PC-9 (cell line): ENCODE results near the gene MOB4. TPM values are rescaled to one million over a fixed set of nuclear protein-coding genes. Genes with fewer than 3 reads are reported as not detected.

Source experiments
- BruUV-seq: library from RNA; stranded (reverse); fragments of 400-500 nt; replicated peaks from 2 replicates; lab custom pipeline; 2021; lab: Mats Ljungman, UMichigan
- CTCF ChIA-PET: fragments of 300-600 bp; sonication (Branson Sonifier 250); formaldehyde crosslinking; loops from one replicate; lab custom pipeline; 2022; ENCODE audit warnings: antibody characterized with exemption; lab: Charles Lee
- POLR2A ChIA-PET: fragments of 300-600 bp; sonication (Branson Sonifier 250); formaldehyde crosslinking; loops from one replicate; lab custom pipeline; 2022; ENCODE audit warnings: antibody characterized with exemption; ENCODE audit not compliant: unreplicated experiment; lab: Charles Lee
- DNase-seq, 2 experiments: peaks; one replicate each; pipeline versions ENCODE4 v3.0.0 to v3.0.0-alpha.2; 2015 to 2022; ENCODE audit warnings: mixed read lengths in 1 of 2
- H2AFZ ChIP-seq: fragments of 200-600 bp; sonication (generic); 2 replicates; pipeline ENCODE4 v1.8.1; 2017; ENCODE audit warnings: antibody characterized with exemption
- H3F3A ChIP-seq: fragments of 200-600 bp; sonication (generic); 2 replicates; pipeline ENCODE4 v1.8.1; 2017; ENCODE audit warnings: antibody characterized with exemption, mild to moderate bottlenecking, low read depth; ENCODE audit not compliant: insufficient read depth
- H3K27ac ChIP-seq: fragments of 200-600 bp; sonication (generic); 2 replicates; pipeline ENCODE4 v1.6.1; 2016; ENCODE audit warnings: mixed run types
- H3K27me3 ChIP-seq: fragments of 200-600 bp; sonication (generic); 2 replicates; pipeline ENCODE4 v1.6.1; 2016; ENCODE audit warnings: low read depth, mixed run types; ENCODE audit not compliant: insufficient read depth
- H3K36me3 ChIP-seq: fragments of 200-600 bp; sonication (generic); 2 replicates; pipeline ENCODE4 v1.6.1; 2016; ENCODE audit warnings: low read depth, mixed run types
- H3K4me1 ChIP-seq: fragments of 200-600 bp; sonication (generic); replicated peaks from 2 replicates; pipeline ENCODE4 v1.6.1; 2016; ENCODE audit warnings: mixed run types; ENCODE audit not compliant: insufficient read depth
- H3K4me2 ChIP-seq: fragments of 200-600 bp; sonication (generic); 2 replicates; pipeline ENCODE4 v1.6.1; 2017; ENCODE audit warnings: mixed run types
- H3K4me3 ChIP-seq: fragments of 200-600 bp; sonication (generic); 2 replicates; pipeline ENCODE4 v1.6.1; 2016; ENCODE audit warnings: mixed run types
- H3K79me2 ChIP-seq: fragments of 200-600 bp; sonication (generic); 2 replicates; pipeline ENCODE4 v1.6.1; 2017; ENCODE audit warnings: low read depth, mixed run types
- H3K9me2 ChIP-seq: fragments of 200-600 bp; sonication (generic); 2 replicates; pipeline ENCODE4 v1.8.1; 2017; ENCODE audit warnings: mild to moderate bottlenecking; ENCODE audit not compliant: insufficient read depth
- H3K9me3 ChIP-seq: fragments of 200-600 bp; sonication (generic); 2 replicates; pipeline ENCODE4 v1.8.1; 2016; ENCODE audit warnings: low read depth; ENCODE audit not compliant: insufficient read depth
- H4K20me1 ChIP-seq: fragments of 200-600 bp; sonication (generic); 2 replicates; pipeline ENCODE4 v1.8.1; 2017; ENCODE audit not compliant: insufficient read depth
- EZH2 ChIP-seq: fragments of 200-600 bp; sonication (generic); IDR thresholded peaks from 2 replicates; pipeline ENCODE4 v1.8.0; 2017; ENCODE audit warnings: antibody characterized with exemption, low read depth
- intact Hi-C: fragments of 100-400 bp; cut with micrococcal nuclease; formaldehyde crosslinking; loops from one replicate; pipeline ENCODE4 v1.10.0; 2022; ENCODE audit not compliant: unreplicated experiment
- total RNA-seq: library from RNA; stranded (reverse); gene quantifications from 2 replicates; pipeline ENCODE4 v1.2.3, GENCODE V29; 2021
- TF ChIP-seq, protein P1 (sequence below): fragments of 200-600 bp; sonication (generic); conservative IDR thresholded peaks from 2 replicates; pipeline ENCODE4 v1.6.1; 2017; ENCODE audit warnings: mixed run types, antibody characterized with exemption, mild to moderate bottlenecking, moderate library complexity

The MOB4 gene
- total RNA-seq, 1 experiment from 2014 or later, result 19.9 TPM

DNA sequence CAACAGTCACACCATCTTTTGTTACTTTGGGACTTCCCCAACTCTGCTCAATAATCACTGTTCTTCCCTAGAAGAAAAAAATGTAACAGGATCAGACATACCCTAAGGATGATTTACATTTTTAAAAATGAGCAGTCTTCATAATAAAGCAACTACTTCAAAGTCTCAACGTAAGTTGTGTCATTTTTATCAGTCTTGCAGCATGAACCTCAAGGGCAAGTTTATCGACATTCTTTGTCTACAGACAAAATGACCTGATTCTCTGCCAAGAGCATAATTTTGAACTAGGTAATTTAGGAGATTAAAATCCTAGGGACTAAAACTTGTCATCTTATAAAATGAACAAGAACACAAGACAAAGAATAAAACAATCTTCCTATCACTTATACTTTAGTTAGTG lies 18.5 kb upstream of the MOB4 start:
- Histone ChIP-seq H3K9me2 (no peaks in the 10 kb centered on the region), H3F3A (peaks cover 65% of the 10 kb centered on the region), H3K27ac (peak overlapping the region; percentile 74), H3K36me3 (peaks cover 65% of the 10 kb centered on the region), H2AFZ (no peak overlapping the region), H3K4me1 (peaks cover 34% of the 10 kb centered on the region), H3K27me3 (no peaks in the 10 kb centered on the region), H3K4me2 (peak overlapping the region; percentile 93), H3K9me3 (no peaks in the 10 kb centered on the region), H3K4me3 (peak overlapping the region; percentile 99), H3K79me2 (peaks cover 94% of the 10 kb centered on the region), H4K20me1 (peaks cover 73% of the 10 kb centered on the region)
- TF ChIP-seq EZH2, result no peak
- TF ChIP-seq, protein P1, sequence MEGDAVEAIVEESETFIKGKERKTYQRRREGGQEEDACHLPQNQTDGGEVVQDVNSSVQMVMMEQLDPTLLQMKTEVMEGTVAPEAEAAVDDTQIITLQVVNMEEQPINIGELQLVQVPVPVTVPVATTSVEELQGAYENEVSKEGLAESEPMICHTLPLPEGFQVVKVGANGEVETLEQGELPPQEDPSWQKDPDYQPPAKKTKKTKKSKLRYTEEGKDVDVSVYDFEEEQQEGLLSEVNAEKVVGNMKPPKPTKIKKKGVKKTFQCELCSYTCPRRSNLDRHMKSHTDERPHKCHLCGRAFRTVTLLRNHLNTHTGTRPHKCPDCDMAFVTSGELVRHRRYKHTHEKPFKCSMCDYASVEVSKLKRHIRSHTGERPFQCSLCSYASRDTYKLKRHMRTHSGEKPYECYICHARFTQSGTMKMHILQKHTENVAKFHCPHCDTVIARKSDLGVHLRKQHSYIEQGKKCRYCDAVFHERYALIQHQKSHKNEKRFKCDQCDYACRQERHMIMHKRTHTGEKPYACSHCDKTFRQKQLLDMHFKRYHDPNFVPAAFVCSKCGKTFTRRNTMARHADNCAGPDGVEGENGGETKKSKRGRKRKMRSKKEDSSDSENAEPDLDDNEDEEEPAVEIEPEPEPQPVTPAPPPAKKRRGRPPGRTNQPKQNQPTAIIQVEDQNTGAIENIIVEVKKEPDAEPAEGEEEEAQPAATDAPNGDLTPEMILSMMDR, result no peak
- intact Hi-C loops, result no loop called here
- peak in 1 of 2 experiments; percentile 60 for DNase-seq
- BruUV-seq, result no TSS peak
- ChIA-PET POLR2A (no interaction called here), CTCF (no interaction called here)

DNA sequence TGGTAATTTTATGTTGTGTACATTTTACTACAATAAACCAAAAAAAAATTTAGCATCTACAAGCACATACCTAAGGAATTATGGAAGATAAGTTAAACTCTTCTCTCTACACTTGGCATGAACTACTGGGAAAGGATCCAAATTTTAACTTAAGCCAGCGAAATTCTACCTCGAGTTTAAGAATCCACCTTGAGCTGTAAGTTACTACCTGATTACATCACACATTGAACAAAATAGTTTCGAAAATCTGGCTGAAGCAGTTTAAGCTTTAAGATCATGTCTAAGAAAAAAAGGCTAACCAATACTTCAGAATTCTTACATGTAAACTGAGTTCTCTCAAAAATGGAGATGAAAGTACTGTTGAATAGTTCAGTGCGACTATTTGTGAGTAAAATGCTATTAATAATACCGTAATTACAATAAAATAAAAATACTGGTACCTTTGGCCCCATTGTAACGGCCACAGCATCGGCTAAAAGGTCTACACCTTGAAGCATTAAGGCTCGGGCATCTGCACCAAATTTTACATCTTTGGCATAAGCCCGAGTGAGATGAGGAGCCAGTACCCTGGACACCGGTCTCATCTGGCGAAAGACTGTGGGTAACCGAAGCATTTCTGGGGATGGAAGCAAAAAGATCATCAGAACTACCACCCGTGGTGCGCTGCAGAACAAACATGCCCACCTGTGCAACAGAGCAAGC lies 17.5 kb upstream of the MOB4 start:
- Histone ChIP-seq H3K9me2 (no peaks in the 10 kb centered on the region), H4K20me1 (peaks cover 73% of the 10 kb centered on the region), H3K4me1 (peaks cover 43% of the 10 kb centered on the region), H3K4me2 (peak overlapping the region; percentile 93), H3K27me3 (no peaks in the 10 kb centered on the region), H3K36me3 (peaks cover 69% of the 10 kb centered on the region), H3K9me3 (no peaks in the 10 kb centered on the region), H3F3A (peaks cover 58% of the 10 kb centered on the region; the same call in 1 of the 2 replicates), H3K27ac (peak overlapping the region; percentile 74), H3K79me2 (peaks cover 94% of the 10 kb centered on the region), H2AFZ (no peak overlapping the region), H3K4me3 (peak overlapping the region; percentile 99)
- CTCF ChIA-PET, result no interaction called here
- TF ChIP-seq EZH2, result no peak
- TF ChIP-seq, protein P1, result no peak
- DNase-seq, result no peak
- intact Hi-C loops, result no loop called here
- POLR2A ChIA-PET, result interaction anchor here (0.7 kb wide), 1 partner anchor 18 kb away, joined by 8 read pairs; no protein-coding TSS in a partner anchor
- no TSS peak for BruUV-seq

DNA sequence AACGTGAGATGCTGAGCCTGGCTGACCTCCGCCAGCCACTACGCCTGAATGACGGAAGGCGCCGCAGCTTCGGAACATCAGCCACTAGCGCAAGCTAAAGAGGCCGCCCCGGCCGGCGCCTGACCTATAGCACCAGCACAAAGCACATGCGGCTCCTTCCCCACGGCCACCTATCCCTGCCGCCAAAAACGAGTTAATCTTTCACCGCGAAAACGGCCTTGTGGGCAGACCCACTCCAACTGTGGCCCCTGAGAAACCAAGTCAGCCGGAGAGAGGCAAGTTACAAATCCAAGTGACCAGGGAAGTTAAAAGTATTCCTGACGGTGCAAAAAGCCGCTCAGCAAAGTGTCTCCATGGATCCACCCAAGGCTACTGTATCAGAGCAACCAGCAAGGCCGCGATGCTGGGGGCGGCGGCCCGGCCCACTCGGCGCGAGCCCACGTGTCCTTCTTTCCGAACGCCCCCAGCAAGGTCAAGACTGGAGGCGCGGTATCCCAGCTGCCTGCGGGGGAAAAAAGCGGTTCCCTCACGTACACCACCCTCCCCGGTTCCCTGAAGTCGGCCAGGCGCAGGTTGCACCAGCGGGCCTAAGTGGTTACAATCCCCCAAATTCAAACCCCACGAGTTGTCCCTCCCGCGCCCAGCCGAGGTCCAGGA lies 16.8 kb upstream of the MOB4 start:
- Histone ChIP-seq H3K4me3 (peak overlapping the region; percentile 99), H2AFZ (peak overlapping the region; percentile 35), H3K36me3 (peaks cover 69% of the 10 kb centered on the region), H3K79me2 (peaks cover 94% of the 10 kb centered on the region), H3K4me2 (peak overlapping the region; percentile 93), H4K20me1 (peaks cover 67% of the 10 kb centered on the region), H3K9me2 (no peaks in the 10 kb centered on the region), H3K27me3 (no peaks in the 10 kb centered on the region), H3K4me1 (peaks cover 43% of the 10 kb centered on the region), H3K27ac (peak overlapping the region; percentile 74), H3F3A (peaks cover 58% of the 10 kb centered on the region; the same call in 1 of the 2 replicates), H3K9me3 (no peaks in the 10 kb centered on the region)
- intact Hi-C loops, result no loop called here
- peak in 1 of 2 experiments; percentile 31 for DNase-seq
- ChIA-PET CTCF (interaction anchor here (0.9 kb wide), 1 partner anchor 46 kb away, joined by 4 read pairs; no protein-coding TSS in a partner anchor), POLR2A (interaction anchor here (0.7 to 1.0 kb wide), 2 partner anchors 16 to 18 kb away, joined by 4 to 8 read pairs; partner anchors contain the start of gene MOB4)
- BruUV-seq, result TSS peak; percentile 38
- TF ChIP-seq, protein P1, result no peak
- TF ChIP-seq EZH2, result no peak
